Ishikawa (cell line): Measurements from ENCODE around the gene CNOT2.

Experiments
- EGR1 ChIP-seq: IDR thresholded peaks from 2 replicates; pipeline ENCODE4 v1.6.1; 2012
- TAF1 ChIP-seq: IDR thresholded peaks from 2 replicates; pipeline ENCODE4 v1.6.1; 2012; ENCODE audit warnings: low read depth, mild to moderate bottlenecking
- USF1 ChIP-seq: IDR thresholded peaks from 2 replicates; pipeline ENCODE4 v1.6.1; 2012
- YY1 ChIP-seq: IDR thresholded peaks from 2 replicates; pipeline ENCODE4 v1.6.1; 2012; ENCODE audit warnings: low read depth
- TF ChIP-seq, protein P1 (sequence below): IDR thresholded peaks from 2 replicates; pipeline ENCODE4 v1.6.1; 2012

- TF ChIP-seq YY1 (no peak), EGR1 (no peak), USF1 (no peak), TAF1 (no peak)
- TF ChIP-seq, protein P1, sequence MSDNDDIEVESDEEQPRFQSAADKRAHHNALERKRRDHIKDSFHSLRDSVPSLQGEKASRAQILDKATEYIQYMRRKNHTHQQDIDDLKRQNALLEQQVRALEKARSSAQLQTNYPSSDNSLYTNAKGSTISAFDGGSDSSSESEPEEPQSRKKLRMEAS, result no peak
Measured at GRCh38 chr12:70290116-70290515, 46.9 kb downstream of the CNOT2 start.
